HG03460 (cell line): Measurements from ENCODE around the gene SLC4A3.

ENCODE experiments used
- ATAC-seq: cut with Tn5 transposase; IDR thresholded peaks from one replicate; pipeline ENCODE4 v1.9.1; 2021; ENCODE audit not compliant: unreplicated experiment

The SLC4A3 gene

DNA sequence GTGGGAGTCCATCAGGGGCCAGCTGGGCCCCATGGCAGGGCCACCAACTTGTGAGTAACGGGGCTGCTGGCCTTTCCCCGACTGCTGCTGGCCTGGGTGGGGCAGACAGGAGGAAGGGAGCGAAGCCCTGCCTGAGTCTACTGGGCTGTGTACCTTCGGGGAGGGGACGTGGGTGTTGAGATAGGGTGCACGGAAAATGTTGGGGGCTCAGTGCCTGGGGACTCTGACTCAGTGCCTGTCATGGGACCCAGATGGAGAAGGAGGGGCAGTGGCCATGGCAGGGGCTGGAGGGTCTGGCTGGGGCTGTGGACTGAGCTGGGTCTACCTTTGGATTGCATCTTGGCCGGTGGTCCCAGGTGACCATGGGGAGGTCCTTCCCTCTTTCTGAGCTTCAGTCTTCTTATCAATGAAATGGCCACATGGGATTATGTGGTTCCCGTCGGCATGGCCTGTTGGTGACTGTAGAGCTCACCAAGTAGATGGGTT, 4.0 kb downstream of the SLC4A3 start:
- no peak for ATAC-seq

DNA sequence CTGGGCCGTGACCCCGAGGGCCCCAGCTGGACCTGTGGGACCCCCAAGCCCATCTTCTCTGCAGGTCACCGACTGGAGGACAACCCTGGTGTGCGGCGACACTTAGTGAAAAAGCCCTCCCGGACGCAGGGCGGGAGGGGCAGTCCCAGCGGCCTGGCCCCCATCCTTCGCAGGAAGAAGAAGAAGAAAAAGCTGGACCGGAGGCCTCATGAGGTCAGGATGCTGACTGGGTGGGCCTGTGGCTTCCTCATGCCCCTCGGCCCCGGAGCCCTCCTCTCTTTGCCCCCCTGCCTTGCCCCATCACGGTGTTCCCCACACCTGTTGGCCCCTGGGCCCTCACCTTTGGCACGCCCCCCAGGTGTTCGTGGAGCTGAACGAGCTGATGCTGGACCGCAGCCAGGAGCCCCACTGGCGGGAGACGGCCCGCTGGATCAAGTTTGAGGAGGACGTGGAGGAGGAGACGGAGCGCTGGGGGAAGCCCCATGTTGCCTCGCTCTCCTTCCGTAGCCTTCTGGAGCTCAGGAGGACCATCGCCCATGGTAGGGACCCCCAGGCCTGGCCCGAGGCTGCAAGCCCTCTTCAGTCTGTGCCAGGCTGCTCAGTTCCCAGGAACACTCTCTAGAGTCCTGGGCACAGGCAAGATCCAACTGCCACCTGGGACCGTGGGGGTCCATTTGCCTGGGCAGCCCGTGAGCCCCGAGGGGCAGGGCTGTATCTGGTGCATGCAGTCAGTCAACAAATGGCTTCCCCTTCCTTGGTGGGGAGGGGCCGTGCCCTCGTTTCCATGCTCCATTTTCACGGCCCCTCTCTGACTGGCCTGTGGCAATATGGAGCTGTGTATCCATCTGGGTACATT, 4.7 kb downstream of the SLC4A3 start:
- ATAC-seq, result no peak

DNA sequence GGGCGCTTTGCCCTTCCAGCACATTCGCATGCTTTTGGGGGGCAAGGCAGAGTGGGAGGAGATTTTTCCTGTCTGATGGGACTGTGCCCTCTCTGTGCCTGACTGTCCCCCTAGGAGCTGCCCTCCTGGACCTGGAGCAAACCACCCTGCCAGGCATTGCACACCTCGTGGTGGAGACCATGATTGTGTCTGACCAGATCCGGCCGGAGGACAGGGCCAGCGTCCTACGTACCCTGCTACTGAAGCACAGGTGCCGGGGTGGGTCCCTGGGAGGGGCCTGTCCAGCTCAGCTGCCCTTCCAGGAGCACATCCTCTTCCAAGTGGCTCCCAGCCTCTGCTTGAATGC, 5.3 kb downstream of the SLC4A3 start:
- ATAC-seq, result no peak

DNA sequence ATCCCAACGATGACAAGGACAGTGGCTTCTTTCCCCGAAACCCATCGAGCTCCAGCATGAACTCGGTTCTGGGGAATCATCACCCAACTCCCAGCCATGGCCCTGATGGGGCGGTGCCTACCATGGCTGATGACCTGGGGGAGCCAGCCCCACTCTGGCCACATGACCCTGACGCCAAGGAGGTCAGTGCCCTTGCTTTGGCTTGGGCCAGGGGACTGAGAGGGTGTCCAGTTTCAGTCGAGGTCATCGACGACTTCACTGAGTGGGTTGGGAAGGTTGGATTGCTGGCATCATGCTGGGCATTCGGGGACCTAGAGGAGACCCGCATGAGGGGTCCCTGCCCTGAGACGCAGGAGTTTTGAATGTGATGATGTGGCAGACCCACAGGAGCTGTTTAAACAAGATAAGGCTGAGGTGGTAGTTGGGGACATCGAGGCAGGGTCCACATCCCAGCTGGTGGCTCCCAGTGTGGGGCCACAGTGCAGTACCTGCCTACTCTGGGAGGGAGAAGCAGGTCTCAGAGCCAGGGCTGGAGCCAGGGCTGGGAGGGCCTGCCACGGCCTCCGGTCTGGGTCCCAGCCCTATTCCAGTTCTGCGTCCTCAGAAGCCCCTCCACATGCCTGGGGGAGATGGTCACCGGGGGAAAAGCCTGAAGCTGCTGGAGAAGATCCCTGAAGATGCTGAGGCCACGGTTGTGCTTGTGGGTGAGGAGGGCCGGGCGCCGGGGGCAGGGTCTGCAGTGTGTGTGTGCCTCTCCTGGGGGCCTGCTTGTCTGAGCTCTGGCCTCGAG, 6.0 kb downstream of the SLC4A3 start:
- no peak for ATAC-seq

DNA sequence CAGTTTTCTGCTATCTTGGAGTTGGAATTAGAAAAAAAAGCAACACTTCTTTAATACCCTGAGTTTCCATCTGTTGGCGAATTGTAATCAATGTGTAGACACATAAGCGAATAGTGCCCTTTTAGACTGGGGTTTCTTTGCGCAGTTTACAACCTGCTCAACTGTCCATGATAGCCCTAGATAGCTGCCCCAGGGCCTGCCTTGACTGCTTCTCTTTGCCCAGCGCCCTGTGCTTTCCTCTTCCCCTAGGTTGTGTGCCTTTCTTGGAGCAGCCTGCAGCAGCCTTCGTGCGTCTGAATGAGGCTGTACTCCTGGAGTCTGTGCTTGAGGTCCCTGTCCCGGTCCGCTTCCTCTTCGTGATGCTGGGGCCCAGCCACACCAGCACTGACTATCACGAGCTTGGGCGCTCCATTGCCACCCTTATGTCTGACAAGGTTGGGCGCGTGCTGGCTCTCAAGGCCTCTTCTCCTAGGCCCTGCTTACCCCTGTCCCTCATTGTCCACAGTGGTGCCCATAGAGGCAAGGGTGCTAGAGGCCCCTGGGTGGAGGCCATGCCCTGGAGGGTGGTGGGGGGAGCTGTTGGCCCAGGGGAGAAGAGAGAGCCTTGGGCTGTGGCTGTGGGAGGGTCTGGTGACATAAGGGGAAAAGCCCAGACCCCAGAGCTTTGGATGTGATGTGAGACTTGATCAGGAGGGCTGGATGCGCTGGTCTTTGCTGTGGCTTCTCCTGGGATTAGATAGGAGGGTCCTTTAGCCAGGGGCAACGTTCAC, 6.9 kb downstream of the SLC4A3 start:
- ATAC-seq, result no peak

DNA sequence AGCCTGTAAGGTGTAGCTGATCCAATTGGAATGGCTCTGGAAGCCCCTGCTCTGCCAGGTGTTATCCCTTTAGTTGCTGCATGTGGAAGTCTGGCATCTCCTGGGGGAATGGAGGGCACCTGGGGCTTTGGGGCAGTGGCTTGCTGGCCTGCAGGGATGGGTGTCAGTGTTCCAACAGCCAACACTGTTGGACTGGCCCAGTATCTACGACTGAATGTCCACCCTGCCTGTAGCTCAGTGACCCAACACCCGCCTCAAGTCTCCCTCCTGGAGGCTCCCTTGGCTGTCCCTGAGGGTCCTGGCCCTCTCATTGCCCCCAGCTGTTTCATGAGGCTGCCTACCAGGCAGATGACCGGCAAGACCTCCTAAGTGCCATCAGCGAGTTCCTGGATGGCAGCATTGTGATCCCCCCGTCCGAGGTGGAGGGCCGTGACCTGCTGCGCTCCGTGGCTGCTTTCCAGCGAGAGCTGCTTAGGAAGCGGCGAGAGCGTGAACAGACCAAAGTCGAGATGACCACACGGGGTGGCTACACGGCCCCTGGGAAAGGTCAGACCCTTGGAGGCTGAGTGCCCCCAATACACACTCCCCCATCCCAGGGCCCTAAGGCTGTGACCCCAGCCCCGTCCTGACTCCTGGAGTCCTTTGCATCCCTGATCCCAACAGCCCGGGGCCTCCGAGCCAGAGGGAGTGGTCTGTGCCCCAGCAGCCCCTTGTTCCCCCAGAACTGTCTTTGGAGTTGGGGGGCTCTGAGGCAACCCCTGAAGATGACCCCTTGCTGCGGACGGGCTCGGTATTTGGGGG, 7.7 kb downstream of the SLC4A3 start:
- ATAC-seq, result no peak

DNA sequence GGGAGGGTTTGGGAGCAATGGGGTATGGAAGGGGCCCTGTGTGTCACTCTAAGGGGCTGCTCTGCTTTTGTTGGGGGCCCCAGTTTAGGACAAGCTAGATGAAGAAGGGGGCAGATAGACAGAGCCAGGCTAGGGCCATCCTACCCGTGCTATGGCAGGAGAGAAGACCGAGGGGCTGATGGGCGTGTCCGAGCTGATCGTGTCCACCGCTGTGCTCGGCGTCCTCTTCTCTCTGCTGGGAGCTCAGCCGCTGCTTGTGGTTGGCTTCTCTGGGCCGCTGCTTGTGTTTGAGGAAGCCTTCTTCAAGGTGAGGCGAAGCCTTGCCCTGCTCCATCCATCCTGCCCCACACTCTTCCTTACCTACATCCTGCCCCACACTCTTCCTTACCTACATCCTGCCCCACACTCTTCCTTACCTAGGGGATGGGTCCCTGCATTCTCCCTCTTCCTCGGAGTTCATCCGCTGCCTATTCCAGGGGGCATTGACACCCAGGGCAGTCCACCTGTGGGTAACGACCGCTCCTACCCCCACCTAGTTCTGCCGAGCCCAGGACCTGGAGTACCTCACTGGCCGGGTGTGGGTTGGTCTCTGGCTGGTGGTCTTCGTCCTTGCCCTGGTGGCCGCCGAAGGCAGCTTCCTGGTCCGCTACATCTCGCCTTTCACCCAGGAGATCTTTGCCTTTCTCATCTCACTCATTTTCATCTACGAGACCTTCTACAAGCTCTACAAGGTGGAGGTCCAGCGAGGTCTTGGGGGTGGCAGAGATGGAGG, 8.9 kb downstream of the SLC4A3 start:
- no peak for ATAC-seq

DNA sequence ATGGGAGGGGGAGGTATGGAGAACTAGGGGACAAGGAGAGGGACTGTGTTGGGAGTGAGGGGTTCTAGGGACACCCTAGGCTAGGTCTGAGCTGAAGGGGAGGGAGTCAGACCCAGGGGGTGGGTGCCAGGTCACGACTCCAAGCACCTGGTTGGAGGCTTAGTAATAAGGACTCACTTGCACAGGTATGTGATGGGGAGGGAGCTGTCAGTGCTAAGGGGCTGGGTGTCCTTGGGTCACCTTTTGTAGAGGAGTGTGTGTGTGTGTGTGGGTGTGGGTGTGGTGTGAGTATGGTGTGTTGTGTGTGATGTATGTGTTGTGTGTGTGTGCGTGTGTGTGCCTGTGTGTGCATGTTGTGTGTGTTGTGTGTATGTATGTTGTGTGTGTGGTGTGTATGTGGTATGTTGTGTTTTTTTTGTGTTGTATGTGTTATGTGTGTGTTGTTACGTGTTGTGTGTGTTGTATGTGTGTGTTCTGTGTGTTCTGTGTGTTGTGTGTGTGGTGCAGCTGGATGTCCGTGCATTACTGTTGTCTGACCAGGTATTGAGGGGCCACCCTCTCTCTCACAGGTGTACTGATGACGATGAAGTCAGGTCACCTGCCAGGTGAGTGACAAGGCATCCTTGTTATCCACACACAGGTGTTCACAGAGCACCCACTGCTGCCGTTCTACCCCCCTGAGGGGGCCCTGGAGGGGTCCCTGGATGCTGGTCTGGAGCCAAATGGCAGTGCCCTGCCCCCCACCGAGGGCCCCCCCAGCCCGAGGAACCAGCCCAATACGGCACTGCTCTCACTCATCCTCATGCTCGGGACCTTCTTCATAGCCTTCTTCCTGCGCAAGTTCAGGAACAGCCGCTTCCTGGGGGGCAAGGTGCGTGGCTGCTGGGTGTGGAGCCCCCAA, 9.8 kb downstream of the SLC4A3 start:
- no peak for ATAC-seq

DNA sequence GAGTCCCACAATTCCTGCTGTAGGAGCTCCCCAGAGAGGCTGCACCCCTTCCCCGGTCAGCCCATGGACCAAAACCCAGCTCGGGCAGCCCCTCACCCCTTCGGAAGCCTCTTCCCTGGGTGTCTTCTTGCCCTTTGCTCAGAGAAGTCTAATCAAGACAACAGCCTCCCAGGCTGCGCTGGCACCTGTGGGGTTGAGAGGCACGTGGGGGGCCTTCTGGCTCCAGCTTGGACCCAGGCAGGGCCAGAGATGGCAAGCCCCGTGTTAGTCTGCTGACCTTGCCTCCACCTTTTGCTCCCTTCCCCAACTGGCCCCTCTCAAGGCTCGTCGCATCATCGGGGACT, 10.4 kb downstream of the SLC4A3 start:
- ATAC-seq, result no peak

DNA sequence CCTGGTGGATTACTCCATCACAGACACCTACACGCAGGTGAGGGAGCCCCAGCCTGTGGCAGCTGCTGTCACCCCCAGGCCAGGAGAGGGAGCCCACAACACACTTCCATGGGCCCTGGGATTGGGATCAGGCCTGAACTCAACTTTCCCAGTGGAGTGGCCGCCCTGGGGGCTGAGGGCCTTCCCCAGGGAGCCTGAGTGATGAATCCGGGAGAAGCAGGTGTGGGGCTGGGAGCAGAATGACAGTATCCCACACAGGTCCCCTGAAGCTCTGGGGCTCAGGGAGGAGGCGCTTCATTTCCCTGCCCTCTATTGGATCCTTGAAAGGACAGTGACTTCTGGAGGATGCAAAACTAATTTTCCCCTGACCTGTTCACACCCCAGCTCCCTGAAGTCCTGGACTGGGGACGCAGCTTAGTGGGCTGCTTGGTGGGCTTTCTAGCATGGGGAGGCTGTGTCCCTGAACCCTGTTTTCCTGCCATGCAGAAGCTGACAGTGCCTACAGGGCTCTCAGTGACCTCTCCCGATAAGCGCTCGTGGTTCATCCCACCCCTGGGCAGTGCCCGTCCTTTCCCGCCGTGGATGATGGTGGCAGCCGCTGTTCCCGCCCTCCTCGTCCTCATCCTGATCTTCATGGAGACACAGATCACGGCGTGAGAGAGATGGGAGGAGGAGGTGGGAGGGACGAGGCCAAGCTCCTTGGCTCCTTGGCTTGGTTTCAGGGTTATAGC, 11.0 kb downstream of the SLC4A3 start:
- no peak for ATAC-seq

DNA sequence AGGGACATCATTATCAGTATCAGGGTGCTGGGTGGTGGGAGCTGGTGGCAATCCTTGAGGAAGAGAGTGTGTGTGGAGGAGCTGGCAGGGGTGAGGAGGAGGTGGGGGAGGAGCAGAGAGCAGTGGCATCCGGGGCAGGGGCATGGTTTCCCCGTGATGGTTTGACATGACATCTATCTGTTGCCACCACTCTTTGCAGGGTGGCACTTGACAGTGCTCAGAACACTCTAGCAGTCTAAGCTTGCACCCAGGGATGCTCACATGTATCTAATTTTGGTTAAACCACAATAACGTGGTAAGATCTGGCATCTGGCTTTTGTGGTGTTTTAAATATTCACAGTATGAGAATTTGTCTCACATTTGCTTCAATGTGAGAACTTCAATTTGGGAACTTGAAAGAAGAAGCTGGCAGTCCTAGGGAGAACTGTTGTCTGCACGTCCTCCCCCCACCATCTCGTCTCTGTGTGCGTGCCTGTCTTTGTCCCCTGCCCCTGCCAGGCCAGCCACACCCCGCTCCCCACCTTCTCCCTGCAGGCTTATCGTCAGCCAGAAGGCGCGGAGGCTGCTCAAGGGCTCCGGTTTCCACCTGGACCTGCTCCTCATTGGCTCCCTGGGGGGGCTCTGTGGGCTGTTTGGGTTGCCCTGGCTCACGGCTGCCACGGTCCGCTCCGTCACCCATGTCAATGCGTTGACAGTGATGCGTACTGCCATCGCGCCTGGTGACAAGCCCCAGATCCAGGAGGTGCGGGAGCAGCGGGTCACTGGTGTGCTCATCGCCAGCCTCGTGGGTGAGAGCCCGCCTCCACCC, 11.7 kb downstream of the SLC4A3 start:
- ATAC-seq, result no peak

DNA sequence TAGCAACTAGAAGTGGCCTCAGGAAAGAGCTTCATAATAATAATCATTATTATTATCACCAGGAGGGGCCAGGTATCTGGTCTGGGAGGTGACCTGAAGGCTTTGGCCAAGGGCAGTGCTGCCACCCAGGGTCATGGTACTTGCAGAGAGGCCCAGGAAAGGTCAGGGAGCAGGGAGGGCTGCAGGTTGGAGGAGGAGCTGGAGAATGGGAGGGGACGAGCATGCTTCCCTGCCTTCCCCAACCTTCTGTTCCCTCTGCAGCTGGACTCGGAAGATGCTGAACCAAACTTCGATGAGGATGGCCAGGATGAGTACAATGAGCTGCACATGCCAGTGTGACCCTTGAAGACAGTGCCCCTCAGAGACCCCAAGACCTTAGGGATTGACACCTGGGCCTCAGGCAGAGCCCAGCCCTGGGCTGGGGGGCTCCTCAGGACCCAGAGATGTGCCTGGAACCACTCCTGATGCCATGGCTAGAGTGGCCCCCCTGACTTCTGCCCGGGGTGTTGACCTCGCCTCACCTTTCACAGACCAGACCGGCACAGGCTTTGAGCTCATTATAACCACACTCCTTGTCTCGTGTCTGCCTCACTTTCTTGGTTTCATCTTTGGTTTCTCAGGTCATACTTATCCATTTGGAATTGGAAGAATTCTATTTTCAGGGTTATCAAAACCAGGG, 14.1 kb downstream of the SLC4A3 start:
- ATAC-seq, result no peak

DNA sequence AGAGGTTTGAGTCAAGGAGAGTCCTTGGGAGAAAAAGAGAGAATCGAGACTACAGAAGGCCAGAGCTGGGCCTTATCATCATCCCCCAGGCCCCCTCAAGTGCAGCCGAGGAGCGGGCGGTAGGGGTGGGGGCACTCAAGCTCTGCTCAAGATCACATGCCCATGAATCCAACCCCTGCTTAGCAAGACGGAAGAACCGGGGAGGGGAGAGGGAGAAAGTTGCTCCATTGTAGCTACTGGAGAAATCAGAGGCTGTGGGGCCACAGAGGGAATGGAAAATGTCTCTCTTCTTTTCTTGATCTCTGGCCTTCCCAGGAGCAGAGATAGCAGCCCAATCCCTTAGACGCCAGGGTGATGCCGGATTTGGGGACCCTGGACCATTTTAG, 14.6 kb downstream of the SLC4A3 start:
- ATAC-seq, result no peak

DNA sequence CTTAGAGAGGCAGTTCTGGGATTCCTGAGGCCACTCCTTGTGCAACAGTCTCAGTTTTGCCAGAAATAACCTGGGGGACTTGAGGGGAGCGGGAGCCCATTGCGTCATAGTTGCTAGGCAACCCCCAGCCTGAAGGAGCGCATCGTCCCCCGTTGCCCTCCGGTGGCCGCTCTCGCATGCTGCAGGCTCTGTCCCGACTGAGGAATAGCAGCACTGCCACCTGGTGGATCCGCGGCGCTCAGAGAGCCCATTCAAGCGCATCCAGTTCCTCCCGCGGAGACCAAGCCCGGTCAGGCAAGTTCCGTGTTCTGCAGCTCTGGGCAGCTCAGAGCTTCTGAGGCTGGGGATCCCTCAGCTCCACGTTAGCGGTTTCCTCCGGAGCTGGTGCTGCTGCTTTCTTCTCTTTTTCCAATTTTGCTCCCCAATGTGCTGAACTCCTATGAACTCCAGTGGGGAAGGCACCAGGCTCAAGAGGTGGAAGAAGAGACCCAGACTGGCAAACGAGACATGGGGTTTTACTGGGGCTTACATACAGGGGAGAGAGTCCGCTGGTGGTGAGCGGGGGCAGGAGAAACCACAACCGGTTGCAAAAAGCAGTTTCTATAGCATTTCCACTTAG, 15.1 kb downstream of the SLC4A3 start:
- peak; percentile 98 for ATAC-seq

DNA sequence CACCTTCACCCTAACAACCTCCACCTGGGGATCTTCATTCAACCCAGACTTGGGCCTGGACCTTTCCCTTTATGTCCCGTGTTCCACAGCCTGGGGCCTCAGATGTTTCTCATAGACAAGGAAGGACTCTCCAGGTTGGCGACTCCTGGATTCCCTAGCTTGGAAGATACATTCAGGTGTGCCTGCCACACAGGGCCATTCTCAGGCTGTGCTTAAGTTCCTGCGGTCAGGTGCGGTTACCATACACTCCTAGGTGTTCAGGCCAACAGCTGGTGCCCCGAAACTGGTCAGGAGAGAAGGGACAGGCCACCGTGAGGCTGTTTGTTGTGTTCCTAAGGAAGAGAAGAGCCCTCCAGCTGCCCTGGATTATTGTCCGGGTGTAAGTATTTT, 15.6 kb downstream of the SLC4A3 start:
- ATAC-seq, result no peak

DNA sequence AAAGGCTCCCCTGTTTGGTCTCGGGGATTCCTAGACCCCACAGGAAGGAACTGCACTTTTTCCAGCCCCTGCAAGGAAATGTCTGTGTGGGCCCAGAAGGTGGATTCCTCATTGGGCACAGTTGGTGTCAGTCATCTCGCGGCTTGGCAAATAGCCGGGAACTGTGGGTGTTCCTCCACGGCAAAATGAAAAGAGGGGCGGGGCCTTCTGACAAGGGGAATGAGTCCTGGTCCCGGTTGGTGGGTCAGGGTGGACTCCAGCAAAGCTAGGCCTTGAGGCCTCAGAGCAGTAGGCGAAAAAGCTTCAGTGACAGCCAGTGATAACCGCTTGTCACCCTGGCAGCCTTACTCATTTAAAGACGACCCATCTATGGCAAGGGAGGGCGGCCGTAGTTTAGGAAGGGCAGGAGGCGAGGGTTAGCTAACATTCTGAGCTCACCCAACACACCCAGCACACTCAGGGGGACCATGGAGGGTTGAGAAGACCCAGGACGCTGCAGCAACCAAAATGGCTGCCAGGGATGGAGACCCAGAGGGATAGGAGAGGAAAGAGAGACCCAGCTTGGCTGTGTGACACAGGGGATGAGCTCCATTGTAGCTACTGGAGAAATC, 16.5 kb downstream of the SLC4A3 start:
- no peak for ATAC-seq
